OCI-LY1 (cell line): ENCODE measurements around the gene TACR1.

ENCODE experiments used
- H2AFZ ChIP-seq: fragments of 200-600 bp; sonication (generic), shearing (Covaris generic); 2 replicates; pipeline ENCODE4 v1.6.0; 2014; ENCODE audit warnings: antibody characterized with exemption, mild to moderate bottlenecking, low read length
- H3F3A ChIP-seq: fragments of 200-600 bp; sonication (generic), shearing (Covaris generic); 2 replicates; pipeline ENCODE4 v1.6.0; 2014; ENCODE audit warnings: mild to moderate bottlenecking, antibody characterized with exemption, low read length, moderate library complexity; ENCODE audit not compliant: insufficient read depth
- H3K27ac ChIP-seq: fragments of 200-600 bp; sonication (generic); 2 replicates; pipeline ENCODE4 v1.5.1; 2014; ENCODE audit warnings: low read length, mixed run types, mild to moderate bottlenecking, low read depth; ENCODE audit not compliant: poor library complexity, severe bottlenecking
- H3K27me3 ChIP-seq: fragments of 200-600 bp; sonication (generic); 2 replicates; pipeline ENCODE4 v1.6.0; 2014; ENCODE audit warnings: antibody characterized with exemption, mild to moderate bottlenecking, low read length, moderate library complexity; ENCODE audit not compliant: insufficient read depth
- H3K36me3 ChIP-seq: fragments of 200-600 bp; sonication (generic); 2 replicates; pipeline ENCODE4 v1.6.1; 2014; ENCODE audit warnings: mild to moderate bottlenecking, antibody characterized with exemption, low read length, moderate library complexity, mixed read lengths; ENCODE audit not compliant: insufficient read depth
- H3K4me1 ChIP-seq: fragments of 200-600 bp; sonication (generic); 2 replicates; pipeline ENCODE4 v1.5.1; 2014; ENCODE audit warnings: mild to moderate bottlenecking, low read length, moderate library complexity; ENCODE audit not compliant: insufficient read depth, severe bottlenecking
- H3K4me2 ChIP-seq: fragments of 200-600 bp; sonication (generic), shearing (Covaris generic); 2 replicates; pipeline ENCODE4 v1.6.1; 2014; ENCODE audit warnings: low read length
- H3K4me3 ChIP-seq: fragments of 200-600 bp; sonication (generic); 2 replicates; pipeline ENCODE4 v1.5.1; 2014; ENCODE audit warnings: low read length, low read depth, mild to moderate bottlenecking, mixed read lengths; ENCODE audit not compliant: poor library complexity, severe bottlenecking
- H3K79me2 ChIP-seq: fragments of 200-600 bp; shearing (Covaris generic); 2 replicates; pipeline ENCODE4 v1.6.1; 2016; ENCODE audit warnings: mixed run types, low read length, mixed read lengths; ENCODE audit not compliant: insufficient read depth
- H3K9ac ChIP-seq: fragments of 200-600 bp; sonication (generic), shearing (Covaris generic); 2 replicates; pipeline ENCODE4 v1.6.1; 2014; ENCODE audit warnings: mild to moderate bottlenecking, low read length, mixed read lengths
- H3K9me2 ChIP-seq: fragments of 200-600 bp; sonication (generic), shearing (Covaris generic); 2 replicates; pipeline ENCODE4 v1.6.1; 2014; ENCODE audit warnings: low read depth, mild to moderate bottlenecking, low read length, mixed read lengths
- H3K9me3 ChIP-seq: fragments of 200-600 bp; shearing (Covaris generic); 2 replicates; pipeline ENCODE4 v1.6.1; 2014; ENCODE audit warnings: low read length, mixed read lengths
- H4K20me1 ChIP-seq: fragments of 200-600 bp; sonication (generic), shearing (Covaris generic); 2 replicates; pipeline ENCODE4 v1.6.0; 2016; ENCODE audit warnings: mild to moderate bottlenecking, low read length; ENCODE audit not compliant: insufficient read depth
- CTCF ChIP-seq: fragments of 200-600 bp; sonication (generic), shearing (Covaris generic); IDR thresholded peaks from 2 replicates; pipeline ENCODE4 v1.5.1; 2017; ENCODE audit warnings: mild to moderate bottlenecking, antibody characterized with exemption, low read length, moderate library complexity, mixed read lengths
- EZH2 ChIP-seq: fragments of 200-600 bp; sonication (generic), shearing (Covaris generic); IDR thresholded peaks from 2 replicates; pipeline ENCODE4 v1.8.0; 2017; ENCODE audit warnings: borderline replicate concordance, mixed run types, mild to moderate bottlenecking, antibody characterized with exemption, low read length, moderate library complexity, mixed read lengths

Gene TACR1

DNA sequence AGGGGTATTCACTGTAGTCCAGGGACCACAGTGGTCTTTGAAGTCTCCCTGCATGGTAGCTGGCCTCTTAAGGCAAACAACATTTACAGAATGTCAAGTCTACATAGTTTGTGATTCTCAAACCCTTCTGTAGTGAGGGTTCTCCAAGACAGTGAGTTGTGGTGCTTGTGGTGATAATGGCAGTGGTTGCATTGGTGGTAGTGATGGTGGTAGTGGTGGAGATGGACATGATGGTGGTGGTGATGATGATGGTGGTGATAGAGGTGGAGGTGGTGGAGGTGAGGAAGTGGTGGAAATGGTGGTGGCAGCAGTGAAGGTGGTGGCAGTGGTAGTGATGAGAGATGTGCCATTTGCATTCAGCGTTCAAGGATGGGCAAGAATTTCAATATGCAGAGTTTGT lies 104.9 kb downstream of the TACR1 start:
- Histone ChIP-seq H3F3A (no peaks in the 10 kb centered on the region), H3K36me3 (no peaks in the 10 kb centered on the region), H3K27ac (no peak overlapping the region), H3K4me2 (no peak overlapping the region), H3K27me3 (no peaks in the 10 kb centered on the region), H3K79me2 (no peaks in the 10 kb centered on the region), H4K20me1 (no peaks in the 10 kb centered on the region), H3K9ac (no peak overlapping the region), H3K9me3 (no peaks in the 10 kb centered on the region), H2AFZ (no peak overlapping the region), H3K4me1 (no peaks in the 10 kb centered on the region), H3K9me2 (no peaks in the 10 kb centered on the region), H3K4me3 (no peak overlapping the region)
- TF ChIP-seq EZH2, result no peak
- no peak for TF ChIP-seq CTCF

GRCh38 chr2:75090770-75091515 lies 108.4 kb downstream of the TACR1 start:
- H3K36me3 ChIP-seq, result no peaks in the 10 kb centered on the region
- H2AFZ ChIP-seq, result no peak overlapping the region
- no peaks in the 10 kb centered on the region for H3K27me3 ChIP-seq
- H3K4me3 ChIP-seq, result no peak overlapping the region
- no peak overlapping the region for H3K4me2 ChIP-seq
- H3K79me2 ChIP-seq, result no peaks in the 10 kb centered on the region
- no peaks in the 10 kb centered on the region for H3K4me1 ChIP-seq
- H3K27ac ChIP-seq, result no peak overlapping the region
- H3K9me3 ChIP-seq, result no peaks in the 10 kb centered on the region
- no peaks in the 10 kb centered on the region for H3F3A ChIP-seq
- no peak overlapping the region for H3K9ac ChIP-seq
- TF ChIP-seq CTCF (no peak), EZH2 (no peak)
- no peaks in the 10 kb centered on the region for H3K9me2 ChIP-seq
- H4K20me1 ChIP-seq, result no peaks in the 10 kb centered on the region

- H3K4me1 ChIP-seq, result no peaks in the 10 kb centered on the region
- H3K9ac ChIP-seq, result no peak overlapping the region
- H4K20me1 ChIP-seq, result no peaks in the 10 kb centered on the region
- H3K27me3 ChIP-seq, result no peaks in the 10 kb centered on the region
- no peak overlapping the region for H3K4me3 ChIP-seq
- no peaks in the 10 kb centered on the region for H3K36me3 ChIP-seq
- no peaks in the 10 kb centered on the region for H3K9me2 ChIP-seq
- no peak overlapping the region for H2AFZ ChIP-seq
- H3K4me2 ChIP-seq, result no peak overlapping the region
- H3K27ac ChIP-seq, result no peak overlapping the region
- no peaks in the 10 kb centered on the region for H3F3A ChIP-seq
- no peaks in the 10 kb centered on the region for H3K9me3 ChIP-seq
- no peaks in the 10 kb centered on the region for H3K79me2 ChIP-seq
- TF ChIP-seq CTCF (no peak), EZH2 (no peak)
These were observed 109.8 kb downstream of the TACR1 start for GRCh38 chr2:75089471-75089870.
